Activated T-cell treated with anti-CD3 and anti-CD28 coated beads for 4 hours (primary cell): ENCODE measurements around the gene SPRED1.

Source experiments
- DNase-seq: peaks from one replicate; pipeline ENCODE4 v3.0.0-alpha.2; 2020

Gene SPRED1

DNA sequence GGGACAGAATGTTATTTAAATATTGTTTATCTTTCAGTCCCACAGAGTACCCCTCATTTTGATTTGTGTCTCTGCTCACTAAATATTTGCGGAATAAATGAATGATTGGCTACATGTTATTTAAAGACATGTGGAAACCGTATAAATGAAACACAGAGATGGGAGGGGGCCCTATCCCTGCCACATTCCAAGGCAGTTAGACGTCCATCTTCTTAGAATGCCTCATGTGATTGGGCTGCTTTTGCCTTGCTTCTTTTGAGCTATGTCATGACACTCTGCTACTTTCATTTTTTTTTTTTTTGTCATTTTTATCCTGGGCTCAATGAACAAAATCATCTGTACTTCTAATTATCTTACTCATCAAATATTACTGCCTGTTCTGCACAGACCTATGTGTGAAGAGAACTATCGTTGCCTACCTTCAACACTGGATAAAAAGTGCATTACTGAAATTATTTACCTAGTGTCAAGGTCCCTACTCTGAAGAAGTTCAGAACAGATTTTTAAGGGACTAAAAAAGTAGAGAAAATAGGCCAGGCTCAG is 117.4 kb downstream of the SPRED1 start:
- no peak for DNase-seq

DNA sequence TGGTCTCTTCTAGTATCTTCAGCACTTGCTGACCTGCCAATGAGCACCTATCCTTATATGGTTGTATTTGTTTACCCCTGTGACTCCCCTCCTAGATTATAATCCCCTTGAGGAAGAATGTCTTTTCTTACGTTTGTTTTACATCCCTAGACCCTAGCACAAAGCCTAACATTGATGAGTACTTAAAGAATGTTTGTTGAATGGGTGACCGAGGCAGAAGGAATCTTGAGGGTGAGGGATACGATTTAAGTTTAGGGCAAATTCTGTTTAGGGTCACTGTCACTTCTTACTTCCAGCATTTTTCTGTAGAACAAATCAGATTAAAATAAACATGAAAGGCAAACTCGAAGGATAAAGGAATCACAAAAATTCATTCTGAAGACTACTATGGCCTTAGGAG is 120.4 kb downstream of the SPRED1 start:
- no peak for DNase-seq

DNA sequence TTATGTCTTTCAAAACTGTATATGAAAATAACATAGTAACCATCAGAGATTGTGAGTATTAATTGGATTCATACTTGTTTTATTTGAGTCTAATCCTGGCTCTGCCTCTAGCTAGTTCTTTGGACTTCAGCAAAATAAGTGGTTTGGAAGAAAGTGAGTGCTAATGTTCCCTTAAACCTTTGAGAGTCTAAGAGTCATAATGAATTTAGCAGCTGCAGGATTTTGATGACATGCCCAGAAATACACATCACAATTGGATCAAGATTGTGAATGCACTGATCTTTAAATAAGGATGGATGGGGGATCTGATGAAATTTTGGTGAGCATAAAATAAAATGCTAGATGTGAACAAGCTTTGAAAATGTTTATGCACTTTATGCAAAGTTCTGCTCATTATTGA is 121.4 kb downstream of the SPRED1 start:
- no peak for DNase-seq

DNA sequence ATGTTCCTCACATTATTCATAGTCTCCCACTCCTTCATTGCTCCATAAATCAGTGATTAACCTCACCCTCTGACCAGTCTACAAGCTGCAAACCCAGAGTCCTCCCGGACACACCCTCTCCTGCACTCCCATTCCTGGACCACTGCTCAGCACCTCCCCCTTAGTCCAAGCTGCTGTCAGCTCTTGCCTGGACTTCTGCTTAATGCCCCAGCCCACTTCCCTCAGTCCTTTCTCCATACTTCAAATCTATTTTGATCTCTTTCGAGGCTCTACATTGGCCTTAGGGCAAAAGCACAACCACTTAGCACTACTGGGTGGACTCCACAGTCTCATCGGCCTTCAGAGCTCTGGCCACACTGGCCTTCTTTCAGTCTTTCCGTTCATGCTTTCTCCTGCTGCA is 121.9 kb downstream of the SPRED1 start:
- no peak for DNase-seq

GRCh38 chr15:38376081-38376480 is 123.4 kb downstream of the SPRED1 start:
- no peak for DNase-seq

DNA sequence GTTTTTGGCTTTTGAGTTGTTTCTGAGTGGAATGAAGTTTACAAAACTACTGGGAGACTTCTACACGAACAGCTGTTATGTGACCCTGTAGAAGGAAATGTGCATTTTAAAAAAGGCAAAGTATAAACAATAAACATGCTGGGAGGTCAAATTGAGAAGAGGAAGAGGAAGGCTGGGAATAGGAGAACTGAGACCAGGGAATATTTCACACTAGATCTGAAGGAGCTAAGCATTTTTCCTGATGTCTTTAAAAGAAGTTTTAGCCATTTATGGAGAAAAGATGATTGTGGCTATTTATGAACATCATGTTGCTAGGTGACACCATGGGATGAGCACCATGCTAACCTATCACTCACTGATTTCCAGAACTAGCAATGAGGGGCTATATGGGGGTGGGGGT is 125.0 kb downstream of the SPRED1 start:
- DNase-seq: no peak

- no peak for DNase-seq
Observed at GRCh38 chr15:38378161-38378560, 125.5 kb downstream of the SPRED1 start.

GRCh38 chr15:38389924-38390542 is 137.4 kb downstream of the SPRED1 start:
- DNase-seq: peak; percentile 57

DNA sequence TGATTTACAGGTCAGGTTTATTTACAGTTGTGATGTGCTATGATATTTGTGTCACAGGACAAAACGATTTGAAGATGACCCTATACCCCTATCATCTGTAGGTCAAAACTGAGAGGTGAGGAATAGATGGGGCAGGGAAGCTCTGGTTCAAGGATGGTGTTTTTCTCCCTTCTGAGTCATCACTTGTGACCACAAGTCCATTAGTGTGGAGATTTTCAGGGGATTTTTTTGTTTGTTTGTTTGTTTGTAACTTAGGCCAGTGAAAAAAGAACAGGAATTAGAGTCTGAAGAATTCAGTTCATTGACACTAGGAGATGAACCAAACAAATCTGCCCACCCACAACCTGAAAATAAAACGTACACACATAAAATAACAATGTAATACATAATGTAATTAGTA is 138.6 kb downstream of the SPRED1 start:
- DNase-seq: no peak

DNA sequence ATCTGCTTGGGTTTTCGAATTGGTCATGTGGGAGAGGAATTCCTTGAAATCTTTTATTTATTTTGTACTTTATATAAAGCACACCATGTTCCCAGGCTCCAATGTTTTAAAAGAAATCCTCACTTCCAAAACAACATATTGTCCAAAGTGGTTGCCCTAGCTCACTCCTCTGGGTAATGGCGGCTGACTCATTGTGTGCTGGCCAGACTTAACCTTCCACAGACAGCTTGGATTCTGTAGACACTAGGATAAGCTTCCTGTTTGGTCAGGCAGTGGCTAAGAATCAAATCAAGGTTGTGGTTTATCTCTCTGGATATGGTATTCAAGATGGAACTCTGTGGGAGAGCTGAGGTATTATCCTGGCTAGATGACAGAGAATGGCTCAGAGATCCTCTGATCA is 145.5 kb downstream of the SPRED1 start:
- no peak for DNase-seq

DNA sequence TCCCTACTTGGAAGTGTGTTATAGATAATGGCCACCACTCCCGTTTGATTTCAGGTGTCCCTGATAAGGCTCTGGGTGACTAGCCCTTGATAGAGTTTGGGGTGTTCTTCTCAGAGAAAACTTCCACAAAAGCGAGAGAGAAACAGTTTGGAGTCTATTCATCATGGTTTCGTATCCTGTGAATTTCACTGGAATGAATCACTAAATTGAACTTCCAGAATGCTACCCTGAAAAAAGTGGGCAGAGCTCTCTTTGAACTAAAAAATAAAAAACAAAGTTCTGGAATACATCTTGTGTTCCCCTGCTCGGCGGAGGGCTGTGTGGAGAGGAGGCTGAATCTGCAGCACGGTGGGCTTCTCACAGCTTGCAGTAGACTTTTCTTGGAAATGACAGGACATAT is 148.5 kb downstream of the SPRED1 start:
- no peak for DNase-seq

DNA sequence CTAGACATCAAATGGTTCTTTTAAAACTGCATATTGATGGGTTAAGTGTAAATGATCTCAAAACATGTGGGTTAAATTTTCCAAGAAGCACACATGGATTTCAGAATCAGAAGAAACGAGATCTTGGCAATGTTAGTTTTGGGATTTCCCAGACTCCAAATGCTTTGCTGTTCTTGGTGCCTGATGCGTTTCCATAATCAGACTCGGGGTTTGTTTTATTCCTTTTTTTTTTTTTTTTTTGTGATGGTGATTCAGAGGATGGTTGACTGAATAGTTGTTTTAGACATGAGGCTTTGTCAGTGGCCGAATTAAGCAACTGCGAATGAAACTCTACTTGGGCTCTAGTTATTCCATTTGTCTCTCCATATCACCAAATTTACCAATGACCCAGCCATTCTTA is 149.1 kb downstream of the SPRED1 start:
- DNase-seq: no peak

DNA sequence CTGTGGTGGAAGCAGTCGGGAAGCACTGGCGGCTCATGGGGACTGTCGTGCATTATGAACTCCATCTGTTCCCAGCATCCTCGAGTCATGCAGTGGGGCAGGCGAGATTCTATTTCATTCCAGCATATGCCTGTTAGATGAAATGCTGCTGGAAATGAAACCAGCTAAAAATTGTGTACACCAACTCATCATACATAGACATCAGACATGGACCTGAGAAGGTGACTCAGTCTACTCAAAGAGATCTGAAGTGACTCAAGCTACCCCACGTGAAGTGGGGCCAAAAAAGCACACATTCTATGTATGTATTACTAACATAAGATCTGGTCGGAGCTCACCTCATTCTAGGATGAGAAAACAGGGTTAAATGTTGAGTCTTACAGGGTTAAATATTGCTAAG is 153.8 kb downstream of the SPRED1 start:
- DNase-seq: no peak
